ENCODE measurements around the gene KRTAP5-9. TPM values are rescaled to one million over a fixed set of nuclear protein-coding genes. Genes with fewer than 3 reads are reported as not detected.

KRTAP5-9 gene
- total RNA-seq, 1 experiment from 2014 or later: not detected

DNA sequence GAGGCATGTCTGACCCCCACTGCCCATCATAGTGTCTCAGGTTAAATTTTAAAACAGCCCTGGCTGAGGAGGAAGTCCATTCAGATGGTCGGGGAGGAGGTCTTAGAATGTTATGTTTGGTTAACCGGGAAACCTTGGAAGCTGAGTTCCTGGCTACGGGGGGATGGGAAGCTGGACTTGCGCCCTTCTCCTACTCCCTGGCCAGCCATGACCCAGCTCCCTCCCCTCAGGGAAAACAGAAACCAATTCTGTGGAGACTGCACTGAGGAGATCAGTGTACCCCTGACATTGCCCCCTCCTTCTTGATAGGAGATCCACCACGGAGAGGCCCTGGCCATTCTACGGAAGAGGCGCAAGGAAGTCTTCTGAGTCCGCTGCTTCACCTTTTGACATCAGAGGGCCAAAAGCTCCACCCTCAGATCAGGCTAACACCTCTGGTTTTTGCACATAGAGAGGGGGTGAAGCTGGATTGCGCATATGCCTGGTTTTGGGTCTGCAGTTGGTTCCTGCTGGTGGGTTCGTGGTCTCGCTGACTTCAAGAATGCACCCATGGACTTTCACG is 2.7 kb upstream of the KRTAP5-9 start:
- no TSS peak for BruUV-seq (replicated peaks)
- H3K36me3 Mint-ChIP-seq (ENCODE audit: insufficient read depth, unreplicated experiment): no peaks in the 10 kb centered on the region
- peaks cover 5% of the 10 kb centered on the region for H3K9me3 Mint-ChIP-seq (ENCODE audit: low read depth, unreplicated experiment)
- H3K27me3 Mint-ChIP-seq (ENCODE audit: unreplicated experiment): peaks cover 98% of the 10 kb centered on the region
- H3K4me1 Mint-ChIP-seq (ENCODE audit: low read depth, unreplicated experiment): peaks cover 11% of the 10 kb centered on the region
- no peak overlapping the region for H3K27ac Mint-ChIP-seq (ENCODE audit: unreplicated experiment)
- no peak overlapping the region for H3K4me3 Mint-ChIP-seq (ENCODE audit: low read depth, unreplicated experiment)
- no peak for DNase-seq
- TF ChIP-seq, protein P1, sequence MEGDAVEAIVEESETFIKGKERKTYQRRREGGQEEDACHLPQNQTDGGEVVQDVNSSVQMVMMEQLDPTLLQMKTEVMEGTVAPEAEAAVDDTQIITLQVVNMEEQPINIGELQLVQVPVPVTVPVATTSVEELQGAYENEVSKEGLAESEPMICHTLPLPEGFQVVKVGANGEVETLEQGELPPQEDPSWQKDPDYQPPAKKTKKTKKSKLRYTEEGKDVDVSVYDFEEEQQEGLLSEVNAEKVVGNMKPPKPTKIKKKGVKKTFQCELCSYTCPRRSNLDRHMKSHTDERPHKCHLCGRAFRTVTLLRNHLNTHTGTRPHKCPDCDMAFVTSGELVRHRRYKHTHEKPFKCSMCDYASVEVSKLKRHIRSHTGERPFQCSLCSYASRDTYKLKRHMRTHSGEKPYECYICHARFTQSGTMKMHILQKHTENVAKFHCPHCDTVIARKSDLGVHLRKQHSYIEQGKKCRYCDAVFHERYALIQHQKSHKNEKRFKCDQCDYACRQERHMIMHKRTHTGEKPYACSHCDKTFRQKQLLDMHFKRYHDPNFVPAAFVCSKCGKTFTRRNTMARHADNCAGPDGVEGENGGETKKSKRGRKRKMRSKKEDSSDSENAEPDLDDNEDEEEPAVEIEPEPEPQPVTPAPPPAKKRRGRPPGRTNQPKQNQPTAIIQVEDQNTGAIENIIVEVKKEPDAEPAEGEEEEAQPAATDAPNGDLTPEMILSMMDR (IDR thresholded peaks at IDR 0.05; ENCODE audit: unreplicated experiment): no peak
- CTCF ChIA-PET: no interaction called here
- intact Hi-C loops (cut with micrococcal nuclease; ENCODE audit: unreplicated experiment): no loop called here

DNA sequence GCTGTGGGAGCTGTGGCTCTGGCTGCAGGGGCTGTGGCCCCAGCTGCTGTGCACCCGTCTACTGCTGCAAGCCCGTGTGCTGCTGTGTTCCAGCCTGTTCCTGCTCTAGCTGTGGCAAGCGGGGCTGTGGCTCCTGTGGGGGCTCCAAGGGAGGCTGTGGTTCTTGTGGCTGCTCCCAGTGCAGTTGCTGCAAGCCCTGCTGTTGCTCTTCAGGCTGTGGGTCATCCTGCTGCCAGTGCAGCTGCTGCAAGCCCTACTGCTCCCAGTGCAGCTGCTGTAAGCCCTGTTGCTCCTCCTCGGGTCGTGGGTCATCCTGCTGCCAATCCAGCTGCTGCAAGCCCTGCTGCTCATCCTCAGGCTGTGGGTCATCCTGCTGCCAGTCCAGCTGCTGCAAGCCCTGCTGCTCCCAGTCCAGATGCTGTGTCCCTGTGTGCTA is 514 bp downstream of the KRTAP5-9 start:
- Mint-ChIP-seq H3K4me3 (ENCODE audit: low read depth, unreplicated experiment) (no peak overlapping the region), H3K27me3 (ENCODE audit: unreplicated experiment) (peaks cover 78% of the 10 kb centered on the region), H3K4me1 (ENCODE audit: low read depth, unreplicated experiment) (peaks cover under 1% of the 10 kb centered on the region), H3K36me3 (ENCODE audit: insufficient read depth, unreplicated experiment) (no peaks in the 10 kb centered on the region), H3K9me3 (ENCODE audit: low read depth, unreplicated experiment) (peaks cover 3% of the 10 kb centered on the region), H3K27ac (ENCODE audit: unreplicated experiment) (no peak overlapping the region)
- intact Hi-C loops (cut with micrococcal nuclease; ENCODE audit: unreplicated experiment): no loop called here
- BruUV-seq (replicated peaks): no TSS peak
- TF ChIP-seq, protein P1 (IDR thresholded peaks at IDR 0.05; ENCODE audit: unreplicated experiment): no peak
- no peak for DNase-seq
- CTCF ChIA-PET: interaction anchor here (2.0 kb wide), 1 partner anchor 11 kb away, joined by 4 read pairs; no protein-coding TSS in a partner anchor

DNA sequence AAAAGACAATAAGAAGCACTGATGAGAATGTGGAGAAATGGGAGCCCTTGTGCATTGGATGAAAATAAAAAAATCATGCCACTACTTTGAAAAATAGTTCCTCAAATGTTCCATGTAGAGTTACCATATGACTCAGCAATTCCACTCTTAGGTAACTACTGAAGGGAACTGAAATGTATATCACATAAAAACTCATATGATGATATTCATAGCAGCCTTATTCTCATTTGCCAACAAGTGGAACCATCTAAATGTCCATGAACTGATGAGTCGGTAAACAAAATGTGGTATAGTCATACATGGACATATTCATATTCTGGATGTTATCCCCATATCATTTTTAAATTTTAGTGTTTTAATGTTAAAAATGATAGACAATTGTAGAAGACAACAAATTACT is 3.5 kb downstream of the KRTAP5-9 start:
- H3K36me3 Mint-ChIP-seq (ENCODE audit: insufficient read depth, unreplicated experiment): no peaks in the 10 kb centered on the region
- BruUV-seq (replicated peaks): no TSS peak
- no peaks in the 10 kb centered on the region for H3K9me3 Mint-ChIP-seq (ENCODE audit: low read depth, unreplicated experiment)
- peaks cover 57% of the 10 kb centered on the region for H3K27me3 Mint-ChIP-seq (ENCODE audit: unreplicated experiment)
- CTCF ChIA-PET: no interaction called here
- intact Hi-C loops (cut with micrococcal nuclease; ENCODE audit: unreplicated experiment): no loop called here
- H3K27ac Mint-ChIP-seq (ENCODE audit: unreplicated experiment): no peak overlapping the region
- TF ChIP-seq, protein P1 (IDR thresholded peaks at IDR 0.05; ENCODE audit: unreplicated experiment): no peak
- no peak for DNase-seq
- no peaks in the 10 kb centered on the region for H3K4me1 Mint-ChIP-seq (ENCODE audit: low read depth, unreplicated experiment)
- H3K4me3 Mint-ChIP-seq (ENCODE audit: low read depth, unreplicated experiment): no peak overlapping the region

DNA sequence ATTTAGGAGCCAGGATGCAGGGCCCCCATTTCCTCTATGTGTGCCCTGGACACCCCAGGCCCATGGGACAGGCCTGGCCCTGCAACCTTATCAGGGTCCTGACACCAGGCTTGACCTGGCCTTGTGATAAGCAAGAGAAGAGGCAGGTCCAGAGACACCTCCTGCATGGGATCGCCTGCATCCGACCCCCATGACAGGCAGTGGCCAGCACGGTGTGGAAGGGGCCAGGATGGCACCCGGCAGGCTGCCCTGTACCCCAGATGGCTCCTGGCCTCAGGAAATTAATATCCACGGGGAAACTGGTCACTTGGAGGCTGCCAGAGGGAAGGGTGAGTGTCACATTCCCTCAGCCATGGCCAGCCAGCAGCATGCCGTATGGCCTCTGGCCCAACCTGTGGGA is 6.8 kb downstream of the KRTAP5-9 start:
- Mint-ChIP-seq H3K4me3 (ENCODE audit: low read depth, unreplicated experiment) (no peak overlapping the region), H3K27ac (ENCODE audit: unreplicated experiment) (no peak overlapping the region), H3K36me3 (ENCODE audit: insufficient read depth, unreplicated experiment) (no peaks in the 10 kb centered on the region), H3K9me3 (ENCODE audit: low read depth, unreplicated experiment) (no peaks in the 10 kb centered on the region), H3K4me1 (ENCODE audit: low read depth, unreplicated experiment) (no peaks in the 10 kb centered on the region), H3K27me3 (ENCODE audit: unreplicated experiment) (peaks cover 57% of the 10 kb centered on the region)
- BruUV-seq (replicated peaks): no TSS peak
- DNase-seq: no peak
- CTCF ChIA-PET: no interaction called here
- TF ChIP-seq, protein P1 (IDR thresholded peaks at IDR 0.05; ENCODE audit: unreplicated experiment): no peak
- intact Hi-C loops (cut with micrococcal nuclease; ENCODE audit: unreplicated experiment): no loop called here
